T-cell (primary cell): ENCODE measurements around the gene S1PR4. TPM values are rescaled to one million over a fixed set of nuclear protein-coding genes. Genes with fewer than 3 reads are reported as not detected.

Source experiments
- ATAC-seq, 4 experiments: fragments of 200-7000 bp in 3 of 4; fragments of 150-1000 bp in 1 of 4; cut with Tn5 transposase; replicated peaks in 1 of 4; 1 replicate in 3 of 4; 2 replicates in 1 of 4; pipeline ENCODE4 v1.10.0; 2021; ENCODE audit warnings: moderate library complexity in 3 of 4, mild to moderate bottlenecking in 2 of 4, moderate number of reproducible peaks in 1 of 4
- CTCF ChIA-PET, 2 donors: fragments of 300-600 bp; sonication (Branson Sonifier 250); formaldehyde crosslinking; loops; one replicate each; lab custom pipeline; 2022; ENCODE audit warnings: antibody characterized with exemption in 2 of 2; lab: Charles Lee
- POLR2A ChIA-PET, 2 donors: fragments of 300-600 bp; sonication (Branson Sonifier 250); formaldehyde crosslinking; loops; one replicate each; lab custom pipeline; 2022; ENCODE audit warnings: antibody characterized with exemption in 2 of 2; lab: Charles Lee
- DNase-seq, 35 experiments: peaks; one replicate each; pipeline versions ENCODE4 v3.0.0 to v3.0.0-alpha.2; 2013 to 2023
- H3K27ac ChIP-seq: one replicate; pipeline ENCODE4 v1.5.1; 2013; ENCODE audit warnings: low read length
- H3K27me3 ChIP-seq, 2 experiments: replicated peaks in 1 of 2; 1 replicate in 1 of 2; 2 replicates in 1 of 2; pipeline versions ENCODE4 v1.6.1 to v1.7.0; 2013; ENCODE audit warnings: low read length in 1 of 2, mixed read lengths in 1 of 2; ENCODE audit not compliant: control insufficient read depth in 2 of 2, insufficient read depth in 2 of 2; ENCODE audit errors: extremely low read depth in 1 of 2
- H3K36me3 ChIP-seq, 2 donors: 1 replicate in 1 of 2; 2 replicates in 1 of 2; pipeline versions ENCODE4 v1.6.1 to v1.7.0; 2013; ENCODE audit warnings: low read length in 1 of 2; ENCODE audit not compliant: control insufficient read depth in 2 of 2, insufficient read depth in 1 of 2; ENCODE audit errors: extremely low read depth in 1 of 2
- H3K4me1 ChIP-seq, 2 experiments: 1 replicate in 1 of 2; 2 replicates in 1 of 2; pipeline versions ENCODE4 v1.6.1 to v1.7.0; 2013; ENCODE audit warnings: low read length in 2 of 2, mixed read lengths in 1 of 2; ENCODE audit not compliant: insufficient read depth in 2 of 2, control insufficient read depth in 1 of 2; ENCODE audit errors: extremely low read depth in 1 of 2
- H3K4me3 ChIP-seq, 2 donors: 1 replicate in 1 of 2; 2 replicates in 1 of 2; pipeline versions ENCODE4 v1.5.1 to v1.7.0; 2013; ENCODE audit warnings: mild to moderate bottlenecking in 2 of 2, low read length in 1 of 2, moderate library complexity in 1 of 2; ENCODE audit not compliant: control insufficient read depth in 1 of 2; ENCODE audit errors: extremely low read depth in 1 of 2
- H3K9me3 ChIP-seq: 2 replicates; pipeline ENCODE4 v1.7.0; 2013
- H3K27ac Mint-ChIP-seq, 2 donors: one replicate each; pipeline ENCODE4 v1.8.0; 2020 to 2021; ENCODE audit warnings: mild to moderate bottlenecking in 2 of 2, mixed read lengths in 2 of 2
- H3K27me3 Mint-ChIP-seq, 2 donors: one replicate each; pipeline ENCODE4 v1.8.0; 2021 to 2022; ENCODE audit warnings: mixed read lengths in 2 of 2
- H3K36me3 Mint-ChIP-seq: one replicate; pipeline ENCODE4 v1.8.0; 2021; ENCODE audit warnings: mixed read lengths
- H3K4me1 Mint-ChIP-seq, 3 donors: one replicate each; pipeline ENCODE4 v1.8.0; 2020 to 2022; ENCODE audit warnings: mixed read lengths in 3 of 3, mild to moderate bottlenecking in 1 of 3
- H3K4me3 Mint-ChIP-seq, 3 donors: one replicate each; pipeline ENCODE4 v1.8.0; 2020 to 2022; ENCODE audit warnings: mild to moderate bottlenecking in 3 of 3, mixed read lengths in 3 of 3, moderate library complexity in 3 of 3
- H3K9me3 Mint-ChIP-seq, 3 donors: one replicate each; pipeline ENCODE4 v1.8.0; 2020 to 2022; ENCODE audit warnings: mixed read lengths in 3 of 3
- WGBS: methylation state at CpG from one replicate; pipeline ENCODE4 v1.1.5; 2013; ENCODE audit warnings: missing lambda C conversion rate; ENCODE audit not compliant: insufficient coverage; 5-methylcytosine and 5-hydroxymethylcytosine counted together
- total RNA-seq, 35 experiments: library from RNA in 6 of 35; stranded (reverse) in 6 of 35; fragments of 120-200 nt in 1 of 35; gene quantifications; one replicate each; pipeline versions ENCODE4 v1.2.1 to v1.2.4 and lab custom pipeline; 2013 to 2026

The S1PR4 gene
- total RNA-seq, 5 donors from 2014 or later (not counting 1 experiment from before 2014, with no cell fraction given), result 77.0 to 345 (median 324) TPM

DNA sequence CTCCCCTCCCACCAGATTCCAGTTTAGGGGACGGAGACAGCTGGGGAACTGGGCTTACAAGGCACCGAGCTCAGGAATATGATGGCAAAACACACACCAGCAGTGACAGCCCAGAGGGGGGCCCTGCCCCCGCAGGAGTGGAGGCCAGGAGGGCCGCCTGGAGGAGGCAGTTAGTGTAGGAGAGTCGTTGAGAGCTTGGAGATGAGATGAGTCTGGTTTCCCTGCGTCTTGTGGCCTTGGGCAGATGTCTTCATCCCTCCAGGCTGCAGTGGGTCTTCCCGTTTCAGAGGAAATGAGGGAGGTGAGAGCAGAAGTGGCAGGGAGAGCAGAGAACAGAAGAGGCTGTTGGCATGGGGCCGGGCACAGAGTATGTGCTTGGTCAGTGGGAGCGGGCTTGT, 50.8 kb downstream of the S1PR4 start:
- no peaks in the 10 kb centered on the region for H3K36me3 Mint-ChIP-seq
- WGBS, result 62% methylated on average over 8 of the region's 9 CpGs
- H3K4me3 Mint-ChIP-seq, result no peak overlapping the region
- peaks cover 0 to 66% of the 10 kb centered on the region in 2 experiments for H3K27me3 ChIP-seq
- no peak overlapping the region for H3K27ac ChIP-seq
- no peak overlapping the region for H3K27ac Mint-ChIP-seq
- no peak overlapping the region for H3K4me3 ChIP-seq
- peaks cover 14 to 45% of the 10 kb centered on the region in 2 donors for H3K27me3 Mint-ChIP-seq
- H3K9me3 Mint-ChIP-seq, result no peaks in the 10 kb centered on the region
- DNase-seq (no peak), ATAC-seq (no peak)
- no peaks in the 10 kb centered on the region for H3K4me1 Mint-ChIP-seq
- peaks cover 2 to 4% of the 10 kb centered on the region in 2 experiments for H3K4me1 ChIP-seq
- H3K9me3 ChIP-seq, result no peaks in the 10 kb centered on the region
- ChIA-PET CTCF (interaction anchor here in 1 of 2 donors (0.6 kb wide), 1 partner anchor 16 kb away, joined by 7 read pairs; no protein-coding TSS in a partner anchor), POLR2A (no interaction called here)
- H3K36me3 ChIP-seq, result no peaks in the 10 kb centered on the region

Other genes with a start within 250 kb of the S1PR4 start
- gene ZNF77, start 233.8 kb upstream of the S1PR4 start, total RNA-seq, result 1 to 10 TPM; 4.1 to 6.5 (median 4.8) TPM
- gene TLE6, start 201.2 kb upstream of the S1PR4 start, total RNA-seq, result under 1 TPM in 3 of 5 donors, not detected in 2; 0.36 to 0.61 (median 0.50) TPM
- 10 to 100 TPM; 16.7 to 29.7 (median 21.5) TPM for gene TLE2, start 149.5 kb upstream of the S1PR4 start, total RNA-seq
- gene TLE5, start 116.3 kb upstream of the S1PR4 start, total RNA-seq, result 1,000 to 10,000 TPM in 3 of 5 donors, 100 to 1,000 TPM in 2; 777 to 1,202 (median 1,047) TPM
- 1 to 10 TPM; 2.3 to 6.3 (median 4.0) TPM for gene GNA11, start 84.4 kb upstream of the S1PR4 start, total RNA-seq
- gene GNA15, start 42.7 kb upstream of the S1PR4 start, total RNA-seq, result 10 to 100 TPM in 1 of 5 donors, 1 to 10 TPM in 4; 1.8 to 13.2 (median 2.8) TPM
- 10 to 100 TPM; 47.2 to 69.5 (median 61.0) TPM for gene NCLN, start 7.2 kb downstream of the S1PR4 start, total RNA-seq
- gene CELF5, start 45.9 kb downstream of the S1PR4 start, total RNA-seq, result 1 to 10 TPM in 1 of 5 donors, under 1 TPM in 3, not detected in 1; 0.23 to 1.9 (median 0.39) TPM
- gene NFIC, start 187.8 kb downstream of the S1PR4 start, total RNA-seq, result 10 to 100 TPM; 27.1 to 41.7 (median 37.2) TPM